Endodermal cell (in vitro differentiated cells): ENCODE results near the gene ABI3BP. TPM values are rescaled to one million over a fixed set of nuclear protein-coding genes. Genes with fewer than 3 reads are reported as not detected.

Experiments used
- DNase-seq: peaks from one replicate; pipeline ENCODE4 v3.0.0-alpha.2; 2017
- H3K27ac ChIP-seq: 2 replicates; pipeline ENCODE4 v1.5.1; 2013; ENCODE audit warnings: mild to moderate bottlenecking, low read depth, low read length, moderate library complexity
- H3K27me3 ChIP-seq: 2 replicates; pipeline ENCODE4 v1.6.1; 2013; ENCODE audit warnings: mild to moderate bottlenecking, low read length, moderate library complexity; ENCODE audit not compliant: insufficient read depth, control insufficient read depth, poor library complexity, severe bottlenecking
- H3K36me3 ChIP-seq: 2 replicates; pipeline ENCODE4 v1.7.0; 2013; ENCODE audit warnings: mild to moderate bottlenecking, low read length, moderate library complexity; ENCODE audit not compliant: control insufficient read depth, insufficient read depth
- H3K4me1 ChIP-seq: one replicate; pipeline ENCODE4 v1.7.0; 2013; ENCODE audit warnings: low read length; ENCODE audit not compliant: control insufficient read depth, insufficient read depth
- H3K4me3 ChIP-seq: 2 replicates; pipeline ENCODE4 v1.5.1; 2013; ENCODE audit warnings: mild to moderate bottlenecking, low read length, moderate library complexity
- H3K9ac ChIP-seq: 2 replicates; pipeline ENCODE4 v1.6.1; 2013; ENCODE audit warnings: mild to moderate bottlenecking, low read length, moderate library complexity; ENCODE audit not compliant: poor library complexity, severe bottlenecking; ENCODE audit errors: extremely low read depth
- H3K9me3 ChIP-seq: 2 replicates; pipeline ENCODE4 v1.6.1; 2013; ENCODE audit warnings: mild to moderate bottlenecking, low read length, moderate library complexity; ENCODE audit not compliant: control insufficient read depth
- H3K27ac Mint-ChIP-seq: 2 replicates; pipeline ENCODE4 v1.8.0; 2020; ENCODE audit warnings: mixed read lengths
- H3K27me3 Mint-ChIP-seq: 2 replicates; pipeline ENCODE4 v1.8.0; 2021; ENCODE audit warnings: mild to moderate bottlenecking, mixed read lengths; ENCODE audit not compliant: insufficient read depth
- H3K36me3 Mint-ChIP-seq: 2 replicates; pipeline ENCODE4 v1.8.0; 2020; ENCODE audit warnings: low read depth, mixed read lengths
- H3K4me1 Mint-ChIP-seq: 2 replicates; pipeline ENCODE4 v1.8.0; 2020; ENCODE audit warnings: mixed read lengths
- H3K4me3 Mint-ChIP-seq: 2 replicates; pipeline ENCODE4 v1.8.0; 2020; ENCODE audit warnings: mild to moderate bottlenecking, moderate library complexity, mixed read lengths
- H3K9me3 Mint-ChIP-seq: 2 replicates; pipeline ENCODE4 v1.8.0; 2020; ENCODE audit warnings: mild to moderate bottlenecking, mixed read lengths
- CTCF ChIP-seq: fragments of 200-600 bp; sonication (generic); conservative IDR thresholded peaks from 2 replicates; pipeline ENCODE4 v1.5.0; 2021; ENCODE audit warnings: antibody characterized with exemption, mild to moderate bottlenecking
- WGBS, 2 experiments: methylation state at CpG; one replicate each; pipeline versions ENCODE4 v1.1.5 to v1.1.7; 2013; ENCODE audit warnings: missing lambda C conversion rate in 2 of 2, mixed read lengths in 1 of 2; ENCODE audit not compliant: insufficient coverage in 1 of 2, insufficient read length in 1 of 2; 5-methylcytosine and 5-hydroxymethylcytosine counted together
- long read RNA-seq, 4 experiments: library from polyadenylated mRNA in 2 of 4; library from RNA in 1 of 4; library from capped mRNA in 1 of 4; stranded (forward) in 3 of 4; unstranded in 1 of 4; transcript quantifications; one replicate each; pipeline ENCODE4 v2.0.0, GENCODE V29; 2020 to 2021; ENCODE audit warnings: inconsistent platforms in 1 of 4
- polyA plus RNA-seq, 2 experiments: library from polyadenylated mRNA; stranded (reverse); fragments of 50-300 nt; gene quantifications; one replicate each; pipeline ENCODE4 v1.2.3, GENCODE V29; 2013
- total RNA-seq, 2 donors: library from RNA; stranded (reverse); fragmentation: NEBNext Ultra II Directional in 1 of 2; extraction: Animal tissue kit (Norgen Biotek cat#: 25700) in 1 of 2; gene quantifications; 2 replicates in 1 of 2; 3 replicates in 1 of 2; pipeline ENCODE4 v1.2.1, GENCODE V29; 2021

Gene ABI3BP
- under 1 TPM in 1 of 2 donors, not detected in 1; 0.42 TPM for total RNA-seq
- 1.3 TPM for polyA plus RNA-seq (2013, experiment 1 of 2)
- polyA plus RNA-seq (2013, experiment 2 of 2), result 1.4 TPM
- long read RNA-seq, experiment 1, result 0 reads
- long read RNA-seq, experiment 2, result 0 reads
- long read RNA-seq, experiment 3, result 0 reads
- long read RNA-seq, experiment 4, partial matches to known transcripts, result 0 of 1 reads
- long read RNA-seq, experiment 4, other reads (novel, unspliced or antisense), result 1 of 1 reads

- Histone ChIP-seq H3K9me3 (no peaks in the 10 kb centered on the region), H3K27me3 (no peaks in the 10 kb centered on the region), H3K4me1 (no peaks in the 10 kb centered on the region), H3K4me3 (no peak within 1 kb of the TSS), H3K36me3 (no peaks in the 10 kb centered on the region), H3K9ac (no peak within 1 kb of the TSS), H3K27ac (no peak within 1 kb of the TSS)
- H3K36me3 Mint-ChIP-seq, result no peaks in the 10 kb centered on the region
- peak; percentile 57 for DNase-seq
- H3K27me3 Mint-ChIP-seq, result no peaks in the 10 kb centered on the region
- no peaks in the 10 kb centered on the region for H3K9me3 Mint-ChIP-seq
- no peak within 1 kb of the TSS for H3K27ac Mint-ChIP-seq
- no peak for TF ChIP-seq CTCF
- no peak within 1 kb of the TSS for H3K4me3 Mint-ChIP-seq
- 81% methylated on average over 5 of the region's 5 CpGs; no CpG with 5 or more reads in 1 of the 2 experiments for WGBS, 2 experiments
- H3K4me1 Mint-ChIP-seq, result peaks cover 4% of the 10 kb centered on the region
Measured at GRCh38 chr3:100993309-100993708, at the start of gene ABI3BP. ABI3BP (minus strand) TSS chr3:100993421; CDS start chr3:100993384, 37 bp downstream.

GRCh38 chr3:101039285-101039684, 46.1 kb upstream of the ABI3BP start:
- Mint-ChIP-seq H3K9me3 (no peaks in the 10 kb centered on the region), H3K4me1 (peaks cover 6% of the 10 kb centered on the region), H3K36me3 (no peaks in the 10 kb centered on the region), H3K27ac (no peak overlapping the region), H3K4me3 (no peak overlapping the region), H3K27me3 (no peaks in the 10 kb centered on the region)
- H3K9ac ChIP-seq, result no peak overlapping the region
- no peaks in the 10 kb centered on the region for H3K27me3 ChIP-seq
- no peaks in the 10 kb centered on the region for H3K36me3 ChIP-seq
- no peak overlapping the region for H3K4me3 ChIP-seq
- DNase-seq, result no peak
- WGBS, 2 experiments, result 88 to 93% methylated on average over 1 to 2 of the region's 2 CpGs
- no peak overlapping the region for H3K27ac ChIP-seq
- no peak for TF ChIP-seq CTCF
- no peaks in the 10 kb centered on the region for H3K9me3 ChIP-seq
- no peaks in the 10 kb centered on the region for H3K4me1 ChIP-seq

GRCh38 chr3:101038880-101039279, 45.7 kb upstream of the ABI3BP start:
- no peaks in the 10 kb centered on the region for H3K9me3 Mint-ChIP-seq
- TF ChIP-seq CTCF, result no peak
- 86 to 100% methylated on average over 1 of the region's 1 CpG for WGBS, 2 experiments
- no peaks in the 10 kb centered on the region for H3K4me1 ChIP-seq
- no peaks in the 10 kb centered on the region for H3K9me3 ChIP-seq
- no peak overlapping the region for H3K9ac ChIP-seq
- no peaks in the 10 kb centered on the region for H3K27me3 Mint-ChIP-seq
- H3K36me3 Mint-ChIP-seq, result no peaks in the 10 kb centered on the region
- no peak overlapping the region for H3K27ac Mint-ChIP-seq
- no peak overlapping the region for H3K4me3 ChIP-seq
- DNase-seq, result no peak
- no peaks in the 10 kb centered on the region for H3K36me3 ChIP-seq
- H3K27ac ChIP-seq, result no peak overlapping the region
- no peaks in the 10 kb centered on the region for H3K27me3 ChIP-seq
- peaks cover 6% of the 10 kb centered on the region for H3K4me1 Mint-ChIP-seq
- no peak overlapping the region for H3K4me3 Mint-ChIP-seq
